Endothelial cell of umbilical vein (primary cell): ENCODE results near the gene PRMT2. TPM values are rescaled to one million over a fixed set of nuclear protein-coding genes. Genes with fewer than 3 reads are reported as not detected.

ENCODE experiments used
- BruUV-seq: library from RNA; stranded (reverse); fragments of 400-500 nt; replicated peaks from 2 replicates; lab custom pipeline; 2021; lab: Mats Ljungman, UMichigan
- CTCF ChIA-PET: fragments of 300-600, 350-600 bp; sonication (Branson Sonifier 250); formaldehyde crosslinking; loops from one replicate; lab custom pipeline; 2021; ENCODE audit warnings: antibody characterized with exemption, inconsistent platforms; lab: Charles Lee
- POLR2A ChIA-PET: fragments of 300-600, 350-600 bp; sonication (Branson Sonifier 250); formaldehyde crosslinking; loops from one replicate; lab custom pipeline; 2021; ENCODE audit warnings: antibody characterized with exemption, inconsistent platforms; lab: Charles Lee
- DNase-seq: peaks from one replicate; pipeline ENCODE4 v3.0.0-alpha.2; 2011; ENCODE audit warnings: low read depth, low spot score
- FAIRE-seq: peaks from 2 replicates; lab custom pipeline; 2011; peaks lifted over from hg19 to GRCh38; lab: Jason Lieb, UNC
- H2AFZ ChIP-seq: 2 replicates; pipeline ENCODE4 v1.6.0; 2012; ENCODE audit warnings: low read depth, low read length, control low read depth, inconsistent platforms
- H3K27ac ChIP-seq: 2 replicates; pipeline ENCODE4 v1.5.1; 2011; ENCODE audit warnings: low read depth, mild to moderate bottlenecking, control low read depth, low read length, moderate library complexity; ENCODE audit not compliant: insufficient read depth
- H3K27me3 ChIP-seq, 2 experiments: 2 replicates each; pipeline versions ENCODE4 v1.6.0 to v1.6.1; 2011; ENCODE audit warnings: low read length in 2 of 2, mixed read lengths in 1 of 2; ENCODE audit not compliant: control insufficient read depth in 2 of 2, insufficient read depth in 2 of 2
- H3K36me3 ChIP-seq, 2 experiments: 2 replicates in 1 of 2; 3 replicates in 1 of 2; pipeline ENCODE4 v1.5.1; 2011; ENCODE audit warnings: low read length in 2 of 2, mild to moderate bottlenecking in 1 of 2, moderate library complexity in 1 of 2; ENCODE audit not compliant: control insufficient read depth in 2 of 2, insufficient read depth in 2 of 2; ENCODE audit errors: extremely low read depth in 1 of 2
- H3K4me1 ChIP-seq: 3 replicates; pipeline ENCODE4 v1.5.1; 2011; ENCODE audit warnings: mild to moderate bottlenecking, low read length; ENCODE audit not compliant: control insufficient read depth, insufficient read depth; ENCODE audit errors: extremely low read depth
- H3K4me2 ChIP-seq: 2 replicates; pipeline ENCODE4 v1.6.1; 2011; ENCODE audit warnings: low read length, control low read depth, mixed read lengths; ENCODE audit not compliant: insufficient read depth
- H3K4me3 ChIP-seq, 3 experiments: fragments of 200-600 bp in 1 of 3; sonication (generic), shearing (Covaris generic) in 1 of 3; replicated peaks in 1 of 3; 2 replicates each; pipeline ENCODE4 v1.5.1; 2011 to 2016; ENCODE audit warnings: control low read depth in 3 of 3, low read length in 3 of 3, mild to moderate bottlenecking in 2 of 3, inconsistent platforms in 1 of 3, low read depth in 1 of 3, moderate library complexity in 1 of 3; ENCODE audit not compliant: insufficient read depth in 1 of 3
- H3K79me2 ChIP-seq: 2 replicates; pipeline ENCODE4 v1.6.0; 2012; ENCODE audit warnings: low read length, inconsistent platforms; ENCODE audit not compliant: control insufficient read depth, insufficient read depth
- H3K9ac ChIP-seq: replicated peaks from 2 replicates; pipeline ENCODE3; 2011; ENCODE audit warnings: low read length, control low read depth; ENCODE audit not compliant: insufficient read depth; ENCODE audit errors: extremely low read depth
- H3K9me1 ChIP-seq: replicated peaks from 3 replicates; pipeline ENCODE4 v1.6.0; 2011; ENCODE audit warnings: mild to moderate bottlenecking, low read length; ENCODE audit not compliant: control insufficient read depth, insufficient read depth; ENCODE audit errors: extremely low read depth
- H3K9me3 ChIP-seq: replicated peaks from 2 replicates; pipeline ENCODE4 v1.5.1; 2012; ENCODE audit warnings: low read length, inconsistent platforms; ENCODE audit not compliant: control insufficient read depth, insufficient read depth
- H4K20me1 ChIP-seq: replicated peaks from 2 replicates; pipeline ENCODE3; 2011; ENCODE audit warnings: mild to moderate bottlenecking, low read length; ENCODE audit not compliant: control insufficient read depth, insufficient read depth; ENCODE audit errors: extremely low read depth
- EZH2 ChIP-seq: IDR thresholded peaks from 2 replicates; pipeline ENCODE4 v1.6.1; 2012; ENCODE audit warnings: borderline replicate concordance, low read depth, mild to moderate bottlenecking, moderate library complexity, low read length, inconsistent platforms; ENCODE audit not compliant: severe bottlenecking
- GATA2 ChIP-seq: IDR thresholded peaks from 2 replicates; pipeline ENCODE4 v1.7.0; 2011; ENCODE audit warnings: low read depth, mild to moderate bottlenecking, moderate library complexity, mixed read lengths, low read length; ENCODE audit not compliant: insufficient read length, insufficient read depth
- JUN ChIP-seq: IDR thresholded peaks from 2 replicates; pipeline ENCODE4 v1.6.1; 2011; ENCODE audit warnings: borderline replicate concordance, low read depth; ENCODE audit not compliant: insufficient read length, insufficient read depth
- MYC ChIP-seq: IDR thresholded peaks from one replicate; pipeline ENCODE4 v1.6.1; 2011; ENCODE audit warnings: mild to moderate bottlenecking, low read depth, low read length
- POLR2A ChIP-seq: IDR thresholded peaks from 2 replicates; pipeline ENCODE4 v1.6.1; 2012; ENCODE audit warnings: low read depth, mild to moderate bottlenecking, control low read depth, low read length
- dilution Hi-C: fragments of 300-500 bp; cut with MboI; formaldehyde crosslinking; loops from one replicate; pipeline ENCODE4 v1.15.0; 2019; ENCODE audit warnings: low sequenced_read_pairs; ENCODE audit not compliant: extremely low pct_ligation_motif_present
- intact Hi-C: fragments of 100-400 bp; cut with micrococcal nuclease; formaldehyde crosslinking; loops from one replicate; pipeline ENCODE4 v1.10.0; 2022
- polyA plus RNA-seq, 4 experiments: library from polyadenylated mRNA; depleted of rRNA in 3 of 4; stranded (reverse) in 3 of 4; unstranded in 1 of 4; fragments of >200 nt; gene quantifications; 2 replicates each; pipeline versions ENCODE4 v1.2.1 to v1.2.3, GENCODE V29; 2011 to 2012; ENCODE audit warnings: missing spikeins in 1 of 4
- total RNA-seq: library from RNA; stranded (reverse); gene quantifications from 2 replicates; pipeline ENCODE4 v1.2.3, GENCODE V29; 2021
- TF ChIP-seq, protein P1 (sequence below), 2 donors: IDR thresholded peaks; 1 replicate in 1 of 2; 2 replicates in 1 of 2; pipeline ENCODE4 v1.5.1; 2011; ENCODE audit warnings: low read length in 2 of 2, mild to moderate bottlenecking in 2 of 2, moderate library complexity in 2 of 2, control low read depth in 1 of 2, inconsistent platforms in 1 of 2, low read depth in 1 of 2; ENCODE audit not compliant: insufficient read depth in 1 of 2; ENCODE audit errors: extremely low read depth in 1 of 2
- TF ChIP-seq, protein P2 (sequence below): IDR thresholded peaks from 2 replicates; pipeline ENCODE4 v1.6.1; 2011; ENCODE audit not compliant: insufficient read depth, insufficient read length

The PRMT2 gene
- total and polyA plus RNA-seq, 2 donors (not counting 3 experiments of a cell fraction or from before 2014, with no cell fraction given): 125 to 193 TPM

DNA sequence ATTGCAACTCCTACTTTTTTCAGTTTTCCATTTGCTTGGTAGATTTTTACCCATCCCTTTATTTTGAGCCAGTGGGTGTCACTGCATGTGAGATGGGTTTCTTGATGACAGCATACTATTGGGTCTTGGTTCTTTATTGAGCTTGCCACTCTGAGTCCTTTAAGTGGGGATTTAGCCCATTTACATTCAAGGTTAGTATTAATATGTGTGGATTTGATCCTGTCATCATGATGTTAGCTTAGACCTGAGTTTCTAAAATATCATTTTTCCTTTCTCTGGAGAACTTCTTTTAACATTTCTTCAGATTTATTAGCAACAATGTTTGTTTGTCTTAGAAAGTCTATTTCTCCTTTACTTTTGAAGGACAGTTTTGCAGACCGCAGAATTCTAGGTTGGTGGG lies 18.8 kb upstream of the PRMT2 start:
- no peak for DNase-seq
- TF ChIP-seq GATA2 (no peak), JUN (no peak), POLR2A (no peak), EZH2 (no peak), MYC (no peak)
- TF ChIP-seq, protein P1, sequence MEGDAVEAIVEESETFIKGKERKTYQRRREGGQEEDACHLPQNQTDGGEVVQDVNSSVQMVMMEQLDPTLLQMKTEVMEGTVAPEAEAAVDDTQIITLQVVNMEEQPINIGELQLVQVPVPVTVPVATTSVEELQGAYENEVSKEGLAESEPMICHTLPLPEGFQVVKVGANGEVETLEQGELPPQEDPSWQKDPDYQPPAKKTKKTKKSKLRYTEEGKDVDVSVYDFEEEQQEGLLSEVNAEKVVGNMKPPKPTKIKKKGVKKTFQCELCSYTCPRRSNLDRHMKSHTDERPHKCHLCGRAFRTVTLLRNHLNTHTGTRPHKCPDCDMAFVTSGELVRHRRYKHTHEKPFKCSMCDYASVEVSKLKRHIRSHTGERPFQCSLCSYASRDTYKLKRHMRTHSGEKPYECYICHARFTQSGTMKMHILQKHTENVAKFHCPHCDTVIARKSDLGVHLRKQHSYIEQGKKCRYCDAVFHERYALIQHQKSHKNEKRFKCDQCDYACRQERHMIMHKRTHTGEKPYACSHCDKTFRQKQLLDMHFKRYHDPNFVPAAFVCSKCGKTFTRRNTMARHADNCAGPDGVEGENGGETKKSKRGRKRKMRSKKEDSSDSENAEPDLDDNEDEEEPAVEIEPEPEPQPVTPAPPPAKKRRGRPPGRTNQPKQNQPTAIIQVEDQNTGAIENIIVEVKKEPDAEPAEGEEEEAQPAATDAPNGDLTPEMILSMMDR (IDR thresholded peaks at IDR 0.05; ENCODE audit: extremely low read depth in 1 of 2, insufficient read depth in 1 of 2, low read depth in 1 of 2, low read length in 2 of 2): no peak
- TF ChIP-seq, protein P2, sequence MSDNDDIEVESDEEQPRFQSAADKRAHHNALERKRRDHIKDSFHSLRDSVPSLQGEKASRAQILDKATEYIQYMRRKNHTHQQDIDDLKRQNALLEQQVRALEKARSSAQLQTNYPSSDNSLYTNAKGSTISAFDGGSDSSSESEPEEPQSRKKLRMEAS: no peak
- ChIA-PET CTCF (no interaction called here), POLR2A (interaction anchor here (0.5 kb wide), 1 partner anchor 19 kb away, joined by 3 read pairs; the partner anchor contains the start of gene PRMT2)
- H2AFZ ChIP-seq: no peak overlapping the region
- H3K27ac ChIP-seq: no peak overlapping the region
- no peaks in the 10 kb centered on the region for H3K4me1 ChIP-seq
- dilution Hi-C loops (no loop called here), intact Hi-C loops (no loop called here)
- no peak overlapping the region for H3K9ac ChIP-seq
- H3K9me1 ChIP-seq: no peaks in the 10 kb centered on the region
- no peaks in the 10 kb centered on the region for H3K9me3 ChIP-seq
- no peak overlapping the region for H3K4me3 ChIP-seq
- H3K79me2 ChIP-seq: no peaks in the 10 kb centered on the region
- no peaks in the 10 kb centered on the region for H4K20me1 ChIP-seq
- no peak overlapping the region for H3K4me2 ChIP-seq
- no TSS peak for BruUV-seq
- no peaks in the 10 kb centered on the region for H3K36me3 ChIP-seq
- peaks cover 12 to 16% of the 10 kb centered on the region in 2 experiments for H3K27me3 ChIP-seq
- no peak for FAIRE-seq
